Measurements from ENCODE around the gene FNTB.

FNTB gene

GRCh38 chr14:64983439-64984310 lies 3.0 kb upstream of the FNTB start:
- DNase-seq: peak; percentile 51

- no peak for DNase-seq
Observed at GRCh38 chr14:64987438-64987767, 708 bp downstream of the FNTB start.

GRCh38 chr14:64990296-64990695 lies 3.6 kb downstream of the FNTB start:
- DNase-seq: no peak

- DNase-seq: no peak
Observed at GRCh38 chr14:64990939-64991338, 4.2 kb downstream of the FNTB start.

- no peak for DNase-seq
Observed at GRCh38 chr14:64992328-64992885, 5.7 kb downstream of the FNTB start.

- no peak for DNase-seq
Observed at GRCh38 chr14:64993266-64993930, 6.7 kb downstream of the FNTB start.

GRCh38 chr14:64994540-64994939 lies 7.8 kb downstream of the FNTB start:
- DNase-seq: no peak

GRCh38 chr14:64995291-64995690 lies 8.6 kb downstream of the FNTB start:
- no peak for DNase-seq

GRCh38 chr14:64997108-64997794 lies 10.6 kb downstream of the FNTB start:
- DNase-seq: no peak

- DNase-seq: no peak
Observed at GRCh38 chr14:64998455-64998931, 11.8 kb downstream of the FNTB start.

- peak; percentile 80 for DNase-seq
Observed at GRCh38 chr14:65000898-65001591, 14.3 kb downstream of the FNTB start.

- peak; percentile 34 for DNase-seq
Observed at GRCh38 chr14:65001723-65002122, 15.0 kb downstream of the FNTB start.

GRCh38 chr14:65002586-65003210 lies 16.0 kb downstream of the FNTB start:
- DNase-seq: peak; percentile 72

GRCh38 chr14:65003394-65003793 lies 16.7 kb downstream of the FNTB start:
- no peak for DNase-seq

- DNase-seq: no peak
Observed at GRCh38 chr14:65006261-65006721, 19.6 kb downstream of the FNTB start.

- no peak for DNase-seq
Observed at GRCh38 chr14:65007202-65007601, 20.5 kb downstream of the FNTB start.

GRCh38 chr14:65010211-65010931 lies 23.7 kb downstream of the FNTB start:
- no peak for DNase-seq

GRCh38 chr14:65011538-65011937 lies 24.8 kb downstream of the FNTB start:
- no peak for DNase-seq

- no peak for DNase-seq
Observed at GRCh38 chr14:65012353-65012752, 25.7 kb downstream of the FNTB start.

- DNase-seq: no peak
Observed at GRCh38 chr14:65015391-65015790, 28.7 kb downstream of the FNTB start.

- DNase-seq: no peak
Observed at GRCh38 chr14:65016471-65016870, 29.8 kb downstream of the FNTB start.

All from fibroblast of skin of right biceps (primary cell).